ENCODE data around the gene TM7SF2. TPM values are rescaled to one million over a fixed set of nuclear protein-coding genes. Genes with fewer than 3 reads are reported as not detected.

Gene TM7SF2
- total and polyA plus RNA-seq, 2 of the 13 experiments (the other 11 are each of a cell fraction or from before 2014, with no cell fraction given) = 56.0 to 66.9 TPM

DNA sequence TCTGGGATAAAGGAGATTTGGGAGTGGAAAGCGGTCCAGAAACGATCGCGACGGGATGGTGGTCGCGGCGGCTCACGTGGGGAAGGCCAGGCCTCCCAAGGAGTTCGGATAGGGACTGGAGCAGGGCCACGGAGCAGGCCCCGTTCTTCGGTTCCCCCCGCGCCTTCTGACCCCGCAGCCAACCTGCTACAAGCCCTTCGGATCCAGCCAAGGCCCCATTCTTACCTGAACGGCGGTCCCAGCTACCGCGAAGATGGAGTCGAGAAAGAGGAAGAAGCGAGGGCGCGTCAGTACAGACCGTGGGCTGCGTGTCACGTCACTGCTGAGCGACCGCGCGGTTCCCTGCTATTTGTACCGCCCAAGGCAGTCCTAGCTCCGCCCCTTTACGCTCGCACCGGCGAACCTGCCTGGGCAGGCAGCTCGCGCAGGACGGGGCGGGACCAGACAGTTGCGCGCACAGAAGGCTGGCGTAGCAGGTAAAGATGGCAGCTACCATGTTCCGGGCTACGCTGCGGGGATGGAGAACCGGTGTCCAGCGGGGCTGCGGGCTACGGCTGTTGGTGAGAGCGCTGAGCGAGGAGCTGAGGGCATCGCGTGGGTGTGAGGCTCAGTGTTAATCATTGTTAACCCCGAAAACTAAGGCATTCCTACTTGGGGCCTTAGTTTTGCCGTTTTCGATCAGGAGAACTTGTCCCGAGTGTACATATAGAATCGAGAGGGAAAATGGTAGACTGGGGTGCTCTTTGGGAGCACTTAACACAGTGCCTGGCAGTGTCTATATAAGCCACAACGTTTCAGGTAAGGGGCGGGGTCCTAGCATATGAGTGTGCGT is 10.4 kb downstream of the TM7SF2 start, which contains the start of the genes FAU and MRPL49 (continued):
- TF ChIP-seq, protein P1, sequence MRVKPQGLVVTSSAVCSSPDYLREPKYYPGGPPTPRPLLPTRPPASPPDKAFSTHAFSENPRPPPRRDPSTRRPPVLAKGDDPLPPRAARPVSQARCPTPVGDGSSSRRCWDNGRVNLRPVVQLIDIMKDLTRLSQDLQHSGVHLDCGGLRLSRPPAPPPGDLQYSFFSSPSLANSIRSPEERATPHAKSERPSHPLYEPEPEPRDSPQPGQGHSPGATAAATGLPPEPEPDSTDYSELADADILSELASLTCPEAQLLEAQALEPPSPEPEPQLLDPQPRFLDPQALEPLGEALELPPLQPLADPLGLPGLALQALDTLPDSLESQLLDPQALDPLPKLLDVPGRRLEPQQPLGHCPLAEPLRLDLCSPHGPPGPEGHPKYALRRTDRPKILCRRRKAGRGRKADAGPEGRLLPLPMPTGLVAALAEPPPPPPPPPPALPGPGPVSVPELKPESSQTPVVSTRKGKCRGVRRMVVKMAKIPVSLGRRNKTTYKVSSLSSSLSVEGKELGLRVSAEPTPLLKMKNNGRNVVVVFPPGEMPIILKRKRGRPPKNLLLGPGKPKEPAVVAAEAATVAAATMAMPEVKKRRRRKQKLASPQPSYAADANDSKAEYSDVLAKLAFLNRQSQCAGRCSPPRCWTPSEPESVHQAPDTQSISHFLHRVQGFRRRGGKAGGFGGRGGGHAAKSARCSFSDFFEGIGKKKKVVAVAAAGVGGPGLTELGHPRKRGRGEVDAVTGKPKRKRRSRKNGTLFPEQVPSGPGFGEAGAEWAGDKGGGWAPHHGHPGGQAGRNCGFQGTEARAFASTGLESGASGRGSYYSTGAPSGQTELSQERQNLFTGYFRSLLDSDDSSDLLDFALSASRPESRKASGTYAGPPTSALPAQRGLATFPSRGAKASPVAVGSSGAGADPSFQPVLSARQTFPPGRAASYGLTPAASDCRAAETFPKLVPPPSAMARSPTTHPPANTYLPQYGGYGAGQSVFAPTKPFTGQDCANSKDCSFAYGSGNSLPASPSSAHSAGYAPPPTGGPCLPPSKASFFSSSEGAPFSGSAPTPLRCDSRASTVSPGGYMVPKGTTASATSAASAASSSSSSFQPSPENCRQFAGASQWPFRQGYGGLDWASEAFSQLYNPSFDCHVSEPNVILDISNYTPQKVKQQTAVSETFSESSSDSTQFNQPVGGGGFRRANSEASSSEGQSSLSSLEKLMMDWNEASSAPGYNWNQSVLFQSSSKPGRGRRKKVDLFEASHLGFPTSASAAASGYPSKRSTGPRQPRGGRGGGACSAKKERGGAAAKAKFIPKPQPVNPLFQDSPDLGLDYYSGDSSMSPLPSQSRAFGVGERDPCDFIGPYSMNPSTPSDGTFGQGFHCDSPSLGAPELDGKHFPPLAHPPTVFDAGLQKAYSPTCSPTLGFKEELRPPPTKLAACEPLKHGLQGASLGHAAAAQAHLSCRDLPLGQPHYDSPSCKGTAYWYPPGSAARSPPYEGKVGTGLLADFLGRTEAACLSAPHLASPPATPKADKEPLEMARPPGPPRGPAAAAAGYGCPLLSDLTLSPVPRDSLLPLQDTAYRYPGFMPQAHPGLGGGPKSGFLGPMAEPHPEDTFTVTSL (CRISPR knock-in tag; IDR thresholded peaks at IDR 0.05; ENCODE audit: borderline replicate concordance) = no peak
- TF ChIP-seq FOXO1 (CRISPR knock-in tag; IDR thresholded peaks at IDR 0.05) = no peak
- TF ChIP-seq TEAD3 (CRISPR knock-in tag; optimal IDR thresholded peaks at IDR 0.05; ENCODE audit: borderline replicate concordance) = peak; percentile 91
- 0 out of 2 replicates have a peak, but pooled peaks have one; percentile 24 for TF ChIP-seq ZNF839 (CRISPR knock-in tag; IDR thresholded peaks at IDR 0.05; ENCODE audit: borderline replicate concordance)
- TF ChIP-seq MAF1 (CRISPR knock-in tag; IDR thresholded peaks at IDR 0.05; ENCODE audit: borderline replicate concordance) = no peak; the same call in 1 of the 2 replicates
- TF ChIP-seq, protein P2, sequence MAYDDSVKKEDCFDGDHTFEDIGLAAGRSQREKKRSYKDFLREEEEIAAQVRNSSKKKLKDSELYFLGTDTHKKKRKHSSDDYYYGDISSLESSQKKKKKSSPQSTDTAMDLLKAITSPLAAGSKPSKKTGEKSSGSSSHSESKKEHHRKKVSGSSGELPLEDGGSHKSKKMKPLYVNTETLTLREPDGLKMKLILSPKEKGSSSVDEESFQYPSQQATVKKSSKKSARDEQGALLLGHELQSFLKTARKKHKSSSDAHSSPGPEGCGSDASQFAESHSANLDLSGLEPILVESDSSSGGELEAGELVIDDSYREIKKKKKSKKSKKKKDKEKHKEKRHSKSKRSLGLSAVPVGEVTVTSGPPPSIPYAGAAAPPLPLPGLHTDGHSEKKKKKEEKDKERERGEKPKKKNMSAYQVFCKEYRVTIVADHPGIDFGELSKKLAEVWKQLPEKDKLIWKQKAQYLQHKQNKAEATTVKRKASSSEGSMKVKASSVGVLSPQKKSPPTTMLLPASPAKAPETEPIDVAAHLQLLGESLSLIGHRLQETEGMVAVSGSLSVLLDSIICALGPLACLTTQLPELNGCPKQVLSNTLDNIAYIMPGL (CRISPR knock-in tag; IDR thresholded peaks at IDR 0.05; ENCODE audit: borderline replicate concordance in 1 of 2, low read depth in 1 of 2) = peak; percentile 84 to 87
- TF ChIP-seq NBN (conservative IDR thresholded peaks at IDR 0.05) = no peak
- TF ChIP-seq SIX4 (CRISPR knock-in tag; IDR thresholded peaks at IDR 0.05) = peak; percentile 48; the same call in 1 of the 2 replicates
- TF ChIP-seq, protein P3, sequence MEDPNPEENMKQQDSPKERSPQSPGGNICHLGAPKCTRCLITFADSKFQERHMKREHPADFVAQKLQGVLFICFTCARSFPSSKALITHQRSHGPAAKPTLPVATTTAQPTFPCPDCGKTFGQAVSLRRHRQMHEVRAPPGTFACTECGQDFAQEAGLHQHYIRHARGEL (CRISPR knock-in tag; IDR thresholded peaks at IDR 0.05) = no peak
- TF ChIP-seq RXRB (CRISPR knock-in tag; IDR thresholded peaks at IDR 0.05; ENCODE audit: borderline replicate concordance) = peak; percentile 44; the same call in 1 of the 2 replicates
- TF ChIP-seq ZBTB1 (CRISPR knock-in tag; IDR thresholded peaks at IDR 0.05; ENCODE audit: borderline replicate concordance) = no peak
- TF ChIP-seq ZC3H13 (CRISPR knock-in tag; IDR thresholded peaks at IDR 0.05) = peak; percentile 71; the same call in 1 of the 2 replicates
- peak; percentile 81 for TF ChIP-seq SIN3B (IDR thresholded peaks at IDR 0.05; ENCODE audit: low read length)
- TF ChIP-seq ZMYM2 (CRISPR knock-in tag; IDR thresholded peaks at IDR 0.05) = no peak
- no peak for TF ChIP-seq ZNF382 (CRISPR knock-in tag; IDR thresholded peaks at IDR 0.05; ENCODE audit: borderline replicate concordance)
- no peak for TF ChIP-seq SOX6 (IDR thresholded peaks at IDR 0.05)
- peak; percentile 64 for TF ChIP-seq SOX6 (CRISPR knock-in tag; IDR thresholded peaks at IDR 0.05)
- 0 out of 2 replicates have a peak, but pooled peaks have one; percentile 26 for TF ChIP-seq ZSCAN12 (CRISPR knock-in tag; IDR thresholded peaks at IDR 0.05)
- TF ChIP-seq ZNF101 (CRISPR knock-in tag; IDR thresholded peaks at IDR 0.05; ENCODE audit: borderline replicate concordance, low read depth) = no peak
- TF ChIP-seq ZFAT (CRISPR knock-in tag; conservative IDR thresholded peaks at IDR 0.05) = no peak
- TF ChIP-seq, protein P4, sequence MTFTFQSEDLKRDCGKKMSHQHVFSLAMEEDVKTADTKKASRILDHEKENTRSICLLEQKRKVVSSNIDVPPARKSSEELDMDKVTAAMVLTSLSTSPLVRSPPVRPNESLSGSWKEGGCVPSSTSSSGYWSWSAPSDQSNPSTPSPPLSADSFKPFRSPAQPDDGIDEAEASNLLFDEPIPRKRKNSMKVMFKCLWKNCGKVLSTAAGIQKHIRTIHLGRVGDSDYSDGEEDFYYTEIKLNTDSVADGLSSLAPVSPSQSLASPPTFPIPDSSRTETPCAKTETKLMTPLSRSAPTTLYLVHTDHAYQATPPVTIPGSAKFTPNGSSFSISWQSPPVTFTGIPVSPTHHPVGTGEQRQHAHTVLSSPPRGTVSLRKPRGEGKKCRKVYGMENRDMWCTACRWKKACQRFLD (CRISPR knock-in tag; IDR thresholded peaks at IDR 0.05; ENCODE audit: borderline replicate concordance) = no peak

Data from HepG2 (cell line).